Lower leg skin (tissue), 3 donors: Measurements from ENCODE around the gene APBB2.

Experiments used
- CTCF ChIP-seq, 3 donors: fragments of 450-650 bp; IDR thresholded peaks; one replicate each; pipeline ENCODE4 v1.5.1; 2016; ENCODE audit warnings: antibody characterized with exemption in 3 of 3, mild to moderate bottlenecking in 3 of 3, moderate library complexity in 2 of 3
- POLR2A ChIP-seq, 2 donors: fragments of 450-650 bp; IDR thresholded peaks; one replicate each; pipeline ENCODE4 v1.6.1; 2016 to 2017; ENCODE audit warnings: antibody characterized with exemption in 2 of 2, mild to moderate bottlenecking in 1 of 2, moderate library complexity in 1 of 2

DNA sequence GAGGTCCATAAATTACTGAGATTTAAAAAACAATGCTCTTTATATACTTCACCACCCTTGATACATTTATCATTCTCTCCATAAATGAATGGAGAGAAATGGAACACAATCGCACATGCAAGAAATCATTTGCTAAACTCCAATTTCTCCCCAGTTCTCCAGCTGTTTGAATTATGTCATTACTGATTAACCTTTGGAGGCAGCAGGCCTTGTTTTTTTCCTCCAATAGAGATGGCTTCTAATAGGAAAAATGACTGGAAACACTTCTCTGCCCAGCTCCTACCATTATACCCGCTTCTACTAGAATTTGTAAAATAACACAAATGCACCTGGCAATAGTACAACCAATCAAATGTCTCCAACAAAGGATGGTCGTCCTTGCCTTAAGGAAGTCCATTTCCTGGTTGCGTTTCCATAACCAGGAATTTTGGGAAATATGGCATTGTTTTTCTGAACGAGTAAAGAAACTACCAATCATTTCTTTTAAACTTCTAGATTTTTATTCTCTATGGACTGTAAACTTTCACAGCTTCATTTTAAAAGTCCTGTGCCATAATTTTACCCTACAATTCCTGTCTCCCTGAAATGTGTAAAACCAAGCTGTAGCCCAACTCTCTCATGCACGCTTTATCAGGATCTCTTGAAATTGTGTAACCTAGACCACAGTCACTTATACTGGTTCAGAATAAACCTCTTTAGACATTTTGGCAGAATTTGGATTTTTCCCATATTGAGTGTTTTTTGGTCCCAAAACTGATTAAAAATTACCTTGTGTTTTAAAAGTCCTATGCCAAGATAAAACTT, 60.1 kb downstream of the APBB2 start:
- TF ChIP-seq CTCF (IDR thresholded peaks at IDR 0.05), result no peak
- no peak for TF ChIP-seq POLR2A (IDR thresholded peaks at IDR 0.05)
